H1 (cell line): Measurements from ENCODE around the gene PLN. TPM values are rescaled to one million over a fixed set of nuclear protein-coding genes. Genes with fewer than 3 reads are reported as not detected.

Experiments
- CTCF ChIA-PET: fragments of 300-600 bp; sonication (Branson Sonifier 250); formaldehyde crosslinking; loops from one replicate; lab custom pipeline; 2021; ENCODE audit not compliant: partially characterized antibody; lab: Charles Lee
- POLR2A ChIA-PET: fragments of 300-600 bp; sonication (Branson Sonifier 250); formaldehyde crosslinking; loops from one replicate; lab custom pipeline; 2021; ENCODE audit warnings: inconsistent platforms; ENCODE audit not compliant: partially characterized antibody; lab: Charles Lee
- DNase-seq, 2 experiments: peaks; one replicate each; pipeline versions ENCODE4 v3.0.0 to v3.0.0-alpha.2; 2010 to 2022; ENCODE audit warnings: low spot score in 2 of 2, low read depth in 1 of 2, mixed read lengths in 1 of 2
- FAIRE-seq: peaks from 2 replicates; lab custom pipeline; 2011; peaks lifted over from hg19 to GRCh38; lab: Jason Lieb, UNC
- H2AFZ ChIP-seq: 2 replicates; pipeline ENCODE4 v1.8.1; 2012; ENCODE audit warnings: low read length, inconsistent platforms
- H2AK5ac ChIP-seq: 2 replicates; pipeline ENCODE4 v1.6.1; 2013; ENCODE audit warnings: low read depth, low read length
- H2BK120ac ChIP-seq: replicated peaks from 2 replicates; pipeline ENCODE3; 2013; ENCODE audit warnings: low read depth, low read length, inconsistent platforms
- H2BK12ac ChIP-seq: 2 replicates; pipeline ENCODE4 v1.6.1; 2013; ENCODE audit warnings: low read depth, low read length
- H2BK15ac ChIP-seq: 2 replicates; pipeline ENCODE4 v1.6.1; 2013; ENCODE audit warnings: low read length
- H2BK20ac ChIP-seq: 2 replicates; pipeline ENCODE4 v1.6.1; 2013; ENCODE audit warnings: low read length
- H2BK5ac ChIP-seq: 2 replicates; pipeline ENCODE4 v1.6.1; 2013; ENCODE audit warnings: low read depth, low read length
- H3K14ac ChIP-seq: 2 replicates; pipeline ENCODE4 v1.6.1; 2013; ENCODE audit warnings: inconsistent platforms; ENCODE audit not compliant: insufficient read length
- H3K18ac ChIP-seq: 2 replicates; pipeline ENCODE4 v1.6.1; 2013; ENCODE audit warnings: low read length; ENCODE audit errors: extremely low read depth
- H3K23ac ChIP-seq: 2 replicates; pipeline ENCODE4 v1.6.1; 2013; ENCODE audit warnings: inconsistent platforms; ENCODE audit not compliant: insufficient read length
- H3K23me2 ChIP-seq: 2 replicates; pipeline ENCODE4 v1.6.1; 2013; ENCODE audit warnings: low read depth, low read length
- H3K27ac ChIP-seq: 2 replicates; pipeline ENCODE4 v1.6.1; 2011; ENCODE audit warnings: low read depth, low read length, inconsistent platforms
- H3K27me3 ChIP-seq, 4 experiments: replicated peaks in 1 of 4; 1 replicate in 1 of 4; 2 replicates in 3 of 4; pipeline versions ENCODE4 v1.6.1 to v1.8.1; 2011 to 2013; ENCODE audit warnings: low read length in 3 of 4, mild to moderate bottlenecking in 3 of 4, inconsistent platforms in 2 of 4, mixed read lengths in 2 of 4, moderate library complexity in 1 of 4; ENCODE audit not compliant: control insufficient read depth in 3 of 4, insufficient read depth in 3 of 4; ENCODE audit errors: extremely low read depth in 1 of 4
- H3K36me3 ChIP-seq, 4 experiments: 2 replicates each; pipeline versions ENCODE4 v1.6.1 to v1.8.1; 2011 to 2013; ENCODE audit warnings: mild to moderate bottlenecking in 4 of 4, low read length in 3 of 4, moderate library complexity in 2 of 4, control low read depth in 1 of 4, inconsistent platforms in 1 of 4; ENCODE audit not compliant: insufficient read depth in 4 of 4, control insufficient read depth in 2 of 4
- H3K4ac ChIP-seq: replicated peaks from 2 replicates; pipeline ENCODE3; 2013; ENCODE audit warnings: low read length, low read depth, mixed read lengths, inconsistent platforms; ENCODE audit not compliant: insufficient read length
- H3K4me1 ChIP-seq, 4 experiments: replicated peaks in 1 of 4; 1 replicate in 1 of 4; 2 replicates in 3 of 4; pipeline versions ENCODE4 v1.6.1 to v1.8.1; 2011 to 2013; ENCODE audit warnings: low read length in 3 of 4, inconsistent platforms in 2 of 4, mixed read lengths in 1 of 4; ENCODE audit not compliant: insufficient read depth in 4 of 4, control insufficient read depth in 3 of 4
- H3K4me2 ChIP-seq, 2 experiments: 2 replicates each; pipeline versions ENCODE4 v1.6.1 to v1.8.1; 2011 to 2013; ENCODE audit warnings: low read depth in 2 of 2, low read length in 2 of 2, control low read depth in 1 of 2, inconsistent platforms in 1 of 2, mild to moderate bottlenecking in 1 of 2; ENCODE audit not compliant: insufficient read depth in 1 of 2
- H3K4me3 ChIP-seq, 4 experiments: fragments of 200-600, 300-600 bp in 1 of 4; sonication (generic), shearing (Covaris generic), sonication (Bioruptor Twin) in 1 of 4; 2 replicates each; pipeline versions ENCODE4 v1.5.1 to v1.8.1; 2011 to 2016; ENCODE audit warnings: low read length in 4 of 4, low read depth in 3 of 4, control low read depth in 2 of 4, inconsistent platforms in 2 of 4, mild to moderate bottlenecking in 2 of 4, mixed read lengths in 1 of 4, moderate library complexity in 1 of 4; ENCODE audit not compliant: insufficient read depth in 2 of 4; ENCODE audit errors: extremely low read depth in 1 of 4
- H3K56ac ChIP-seq: replicated peaks from 2 replicates; pipeline ENCODE3; 2013; ENCODE audit warnings: low read depth, mild to moderate bottlenecking, mixed read lengths, low read length, inconsistent platforms; ENCODE audit not compliant: insufficient read length
- H3K79me1 ChIP-seq: 2 replicates; pipeline ENCODE4 v1.6.1; 2013; ENCODE audit warnings: low read depth, low read length, control low read depth
- H3K79me2 ChIP-seq, 2 experiments: 2 replicates each; pipeline versions ENCODE4 v1.6.1 to v1.8.1; 2012 to 2013; ENCODE audit warnings: low read length in 2 of 2, mild to moderate bottlenecking in 2 of 2, inconsistent platforms in 1 of 2; ENCODE audit not compliant: insufficient read depth in 2 of 2, control insufficient read depth in 1 of 2
- H3K9ac ChIP-seq, 4 experiments: replicated peaks in 1 of 4; 1 replicate in 1 of 4; 2 replicates in 3 of 4; pipeline versions ENCODE4 v1.6.1 to v1.8.1; 2011 to 2013; ENCODE audit warnings: low read depth in 3 of 4, low read length in 3 of 4, control low read depth in 2 of 4, mild to moderate bottlenecking in 2 of 4, moderate library complexity in 2 of 4, inconsistent platforms in 1 of 4; ENCODE audit errors: extremely low read depth in 1 of 4
- H3K9me3 ChIP-seq, 2 experiments: 2 replicates each; pipeline versions ENCODE4 v1.6.1 to v1.8.1; 2012 to 2013; ENCODE audit warnings: mild to moderate bottlenecking in 2 of 2, moderate library complexity in 2 of 2, control low read depth in 1 of 2, inconsistent platforms in 1 of 2, low read depth in 1 of 2, low read length in 1 of 2, mixed read lengths in 1 of 2; ENCODE audit not compliant: insufficient read depth in 2 of 2
- H4K20me1 ChIP-seq, 2 experiments: replicated peaks in 1 of 2; 2 replicates each; pipeline versions ENCODE3 to v1.8.1; 2011 to 2013; ENCODE audit warnings: inconsistent platforms in 2 of 2, low read length in 2 of 2, mild to moderate bottlenecking in 1 of 2; ENCODE audit not compliant: insufficient read depth in 2 of 2, control insufficient read depth in 1 of 2
- H4K5ac ChIP-seq: 2 replicates; pipeline ENCODE4 v1.6.1; 2013; ENCODE audit warnings: low read length, low read depth, mixed read lengths, inconsistent platforms; ENCODE audit not compliant: insufficient read length
- H4K8ac ChIP-seq: 2 replicates; pipeline ENCODE4 v1.8.0; 2013; ENCODE audit warnings: mild to moderate bottlenecking, moderate library complexity, low read length, inconsistent platforms; ENCODE audit not compliant: insufficient read depth; ENCODE audit errors: extremely low read depth
- H4K91ac ChIP-seq: replicated peaks from 2 replicates; pipeline ENCODE3; 2013; ENCODE audit warnings: low read length, mixed read lengths, inconsistent platforms; ENCODE audit not compliant: insufficient read length
- BACH1 ChIP-seq: IDR thresholded peaks from 2 replicates; pipeline ENCODE4 v1.6.1; 2012; ENCODE audit warnings: low read length, improper control_type of control experiment
- BRCA1 ChIP-seq: IDR thresholded peaks from 2 replicates; pipeline ENCODE4 v1.6.1; 2012; ENCODE audit warnings: low read depth, low read length, improper control_type of control experiment
- CHD1 ChIP-seq: IDR thresholded peaks from 2 replicates; pipeline ENCODE4 v1.6.1; 2012; ENCODE audit warnings: low read depth, low read length, improper control_type of control experiment
- CHD2 ChIP-seq: IDR thresholded peaks from 2 replicates; pipeline ENCODE4 v1.6.1; 2012; ENCODE audit warnings: low read length, improper control_type of control experiment
- CREB1 ChIP-seq: IDR thresholded peaks from 2 replicates; pipeline ENCODE4 v1.6.1; 2012; ENCODE audit warnings: inconsistent platforms
- CTBP2 ChIP-seq: IDR thresholded peaks from 2 replicates; pipeline ENCODE4 v1.7.0; 2011; ENCODE audit warnings: borderline replicate concordance, mild to moderate bottlenecking, moderate library complexity, mixed read lengths, low read length; ENCODE audit not compliant: insufficient read depth, insufficient read length
- JUND ChIP-seq: IDR thresholded peaks from 2 replicates; pipeline ENCODE4 v1.6.1; 2011; ENCODE audit warnings: mild to moderate bottlenecking, improper control_type of control experiment, low read length
- NANOG ChIP-seq: IDR thresholded peaks from 2 replicates; pipeline ENCODE4 v1.6.1; 2011; ENCODE audit warnings: low read length, low read depth, mild to moderate bottlenecking, inconsistent platforms; ENCODE audit not compliant: insufficient read depth, poor library complexity, severe bottlenecking
- NRF1 ChIP-seq: IDR thresholded peaks from 2 replicates; pipeline ENCODE4 v1.6.1; 2011; ENCODE audit warnings: mild to moderate bottlenecking, low read depth, low read length, improper control_type of control experiment
- POLR2AphosphoS5 ChIP-seq: IDR thresholded peaks from 2 replicates; pipeline ENCODE4 v1.6.1; 2011; ENCODE audit warnings: low read depth, low read length
- POU5F1 ChIP-seq: IDR thresholded peaks from 2 replicates; pipeline ENCODE4 v1.6.1; 2011; ENCODE audit warnings: low read depth, mild to moderate bottlenecking, low read length, moderate library complexity
- RAD21 ChIP-seq, 2 experiments: IDR thresholded peaks in 1 of 2; conservative IDR thresholded peaks in 1 of 2; 2 replicates each; pipeline ENCODE4 v1.6.1; 2011; ENCODE audit warnings: low read depth in 2 of 2, low read length in 2 of 2, improper control_type of control experiment in 1 of 2, inconsistent platforms in 1 of 2, mild to moderate bottlenecking in 1 of 2, moderate library complexity in 1 of 2
- RNF2 ChIP-seq: fragments of 200-900, 300-1000 bp; sonication (generic); IDR thresholded peaks from 2 replicates; pipeline ENCODE4 v1.7.1; 2016; ENCODE audit warnings: borderline replicate concordance, low read depth, mild to moderate bottlenecking, antibody characterized with exemption, low read length; ENCODE audit not compliant: poor library complexity, severe bottlenecking; ENCODE audit errors: missing control alignments
- TEAD4 ChIP-seq: IDR thresholded peaks from 2 replicates; pipeline ENCODE4 v1.6.1; 2012; ENCODE audit warnings: low read depth, low read length, inconsistent platforms, mixed read lengths
- ZNF274 ChIP-seq: IDR thresholded peaks from 2 replicates; pipeline ENCODE4 v1.7.0; 2012; ENCODE audit warnings: low read length, borderline replicate concordance; ENCODE audit errors: extremely low read depth
- WGBS, 2 experiments: shearing (Covaris generic) in 1 of 2; methylation state at CpG; one replicate each; pipeline versions ENCODE4 v1.1.6 to v1.1.7; 2013 to 2015; ENCODE audit warnings: low lambda C conversion rate in 2 of 2, mixed read lengths in 2 of 2, inconsistent platforms in 1 of 2, low coverage in 1 of 2, missing lambda C conversion rate in 1 of 2; ENCODE audit not compliant: insufficient replicate concordance in 2 of 2, insufficient coverage in 1 of 2, insufficient read length in 1 of 2; ENCODE audit errors: extremely low coverage in 1 of 2, missing lambda C conversion rate in 1 of 2; 5-methylcytosine and 5-hydroxymethylcytosine counted together
- polyA plus RNA-seq, 7 experiments: library from polyadenylated mRNA; depleted of rRNA in 3 of 7; stranded (reverse) in 5 of 7; unstranded in 2 of 7; fragments of >200 nt in 5 of 7; fragments of 200-250 nt in 2 of 7; gene quantifications; 1 replicate in 5 of 7; 2 replicates in 1 of 7; 4 replicates in 1 of 7; pipeline versions ENCODE4 v1.2.1 to v1.2.3, GENCODE V29; 2011 to 2013; ENCODE audit warnings: missing spikeins in 2 of 7, mixed read lengths in 2 of 7
- total RNA-seq: library from RNA; stranded (reverse); fragmentation: NEBNext Ultra II Directional; extraction: Animal tissue kit (Norgen Biotek cat#: 25700); gene quantifications from 2 replicates; pipeline ENCODE4 v1.2.1, GENCODE V29; 2021

PLN gene
- total and polyA plus RNA-seq, 2 of the 8 experiments (the other 6 are each of a cell fraction or from before 2014, with no cell fraction given), result not detected

DNA sequence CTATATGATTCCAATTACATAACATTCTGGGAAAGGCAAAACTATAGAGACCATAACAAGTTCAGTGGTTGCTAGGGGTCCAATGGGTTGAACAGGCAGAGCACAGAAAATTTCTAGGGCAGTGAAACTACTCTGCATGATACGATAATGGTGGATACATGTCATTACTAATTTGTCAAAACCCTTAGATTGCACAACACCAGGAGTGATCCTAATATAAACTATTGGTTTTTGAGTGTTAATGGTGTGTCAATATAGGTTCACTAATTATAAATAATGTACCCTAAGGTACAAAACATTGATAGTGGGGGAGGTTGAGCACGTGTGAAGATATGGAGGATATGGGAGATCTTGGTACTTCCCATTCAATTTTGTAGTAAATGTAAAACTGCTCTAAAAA is 42.4 kb upstream of the PLN start:
- H3K27me3 ChIP-seq, result no peaks in the 10 kb centered on the region
- H3K56ac ChIP-seq, result no peak overlapping the region
- no peak overlapping the region for H3K27ac ChIP-seq
- no peaks in the 10 kb centered on the region for H3K4me1 ChIP-seq
- DNase-seq (no peak), FAIRE-seq (no peak)
- no peak overlapping the region for H3K23ac ChIP-seq
- H3K18ac ChIP-seq, result no peak overlapping the region
- H2BK12ac ChIP-seq, result no peak overlapping the region
- H4K20me1 ChIP-seq, result no peaks in the 10 kb centered on the region
- no peak overlapping the region for H2BK120ac ChIP-seq
- no peak overlapping the region for H3K4ac ChIP-seq
- H3K79me2 ChIP-seq, result no peaks in the 10 kb centered on the region
- H4K91ac ChIP-seq, result no peak overlapping the region
- no peak overlapping the region for H3K4me3 ChIP-seq
- CTCF ChIA-PET, result no interaction called here
- H3K36me3 ChIP-seq, result no peaks in the 10 kb centered on the region
- H2BK20ac ChIP-seq, result no peak overlapping the region
- no peak overlapping the region for H2BK15ac ChIP-seq
- H2AFZ ChIP-seq, result no peak overlapping the region
- WGBS, 2 experiments, result 89% methylated on average over 2 of the region's 2 CpGs; no CpG with 5 or more reads in 1 of the 2 experiments
- H3K9me3 ChIP-seq, result peaks cover 0 to 4% of the 10 kb centered on the region in 2 experiments; a peak in 1 of 4 replicates
- H3K9ac ChIP-seq, result no peak overlapping the region
- POLR2A ChIA-PET, result no interaction called here
- H2AK5ac ChIP-seq, result no peak overlapping the region
- no peak overlapping the region for H4K8ac ChIP-seq
- H4K5ac ChIP-seq, result no peak overlapping the region
- no peaks in the 10 kb centered on the region for H3K23me2 ChIP-seq
- H3K79me1 ChIP-seq, result peaks cover 2% of the 10 kb centered on the region
- H3K14ac ChIP-seq, result no peak overlapping the region
- H3K4me2 ChIP-seq, result no peak overlapping the region
- H2BK5ac ChIP-seq, result no peak overlapping the region
- TF ChIP-seq CTBP2, result no peak
- TF ChIP-seq POLR2AphosphoS5, result no peak
- no peak for TF ChIP-seq TEAD4
- no peak for TF ChIP-seq RNF2
- no peak for TF ChIP-seq RAD21 (IDR thresholded peaks at IDR 0.05 in 1 of 2, conservative IDR thresholded peaks at IDR 0.05 in 1 of 2; ENCODE audit: low read depth in 2 of 2, low read length in 2 of 2)
- TF ChIP-seq BRCA1, result no peak
- TF ChIP-seq ZNF274, result no peak
- no peak for TF ChIP-seq BACH1
- no peak for TF ChIP-seq NANOG
- no peak for TF ChIP-seq NRF1
- no peak for TF ChIP-seq JUND
- no peak for TF ChIP-seq POU5F1
- no peak for TF ChIP-seq CHD2
- TF ChIP-seq CHD1, result no peak
- TF ChIP-seq CREB1, result no peak
